ENCODE measurements around the gene CDK14.

DNA sequence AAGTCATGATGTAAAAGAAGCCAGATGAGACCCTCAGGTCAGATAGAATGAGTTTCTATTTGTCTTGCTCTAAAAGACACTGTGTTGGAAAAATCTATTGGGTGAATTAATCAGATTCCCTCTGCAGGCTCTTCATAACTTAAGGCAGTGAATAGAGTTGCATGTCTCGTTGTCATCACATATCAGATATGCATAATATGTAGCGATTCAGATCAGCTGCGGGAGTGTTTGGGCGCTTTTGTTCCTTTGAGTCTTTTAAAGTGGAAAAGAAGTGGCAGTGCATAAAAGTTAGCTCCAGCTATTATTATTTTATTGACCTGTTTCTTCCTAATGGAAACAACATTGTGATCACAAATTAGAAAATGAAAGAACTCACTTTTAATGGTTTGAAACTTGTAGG lies 84.4 kb downstream of the CDK14 start:
- TF ChIP-seq EZH2 (IDR thresholded peaks at IDR 0.05) (no peak), EZH2phosphoT487 (IDR thresholded peaks at IDR 0.05) (no peak)
- TF ChIP-seq, protein P1, sequence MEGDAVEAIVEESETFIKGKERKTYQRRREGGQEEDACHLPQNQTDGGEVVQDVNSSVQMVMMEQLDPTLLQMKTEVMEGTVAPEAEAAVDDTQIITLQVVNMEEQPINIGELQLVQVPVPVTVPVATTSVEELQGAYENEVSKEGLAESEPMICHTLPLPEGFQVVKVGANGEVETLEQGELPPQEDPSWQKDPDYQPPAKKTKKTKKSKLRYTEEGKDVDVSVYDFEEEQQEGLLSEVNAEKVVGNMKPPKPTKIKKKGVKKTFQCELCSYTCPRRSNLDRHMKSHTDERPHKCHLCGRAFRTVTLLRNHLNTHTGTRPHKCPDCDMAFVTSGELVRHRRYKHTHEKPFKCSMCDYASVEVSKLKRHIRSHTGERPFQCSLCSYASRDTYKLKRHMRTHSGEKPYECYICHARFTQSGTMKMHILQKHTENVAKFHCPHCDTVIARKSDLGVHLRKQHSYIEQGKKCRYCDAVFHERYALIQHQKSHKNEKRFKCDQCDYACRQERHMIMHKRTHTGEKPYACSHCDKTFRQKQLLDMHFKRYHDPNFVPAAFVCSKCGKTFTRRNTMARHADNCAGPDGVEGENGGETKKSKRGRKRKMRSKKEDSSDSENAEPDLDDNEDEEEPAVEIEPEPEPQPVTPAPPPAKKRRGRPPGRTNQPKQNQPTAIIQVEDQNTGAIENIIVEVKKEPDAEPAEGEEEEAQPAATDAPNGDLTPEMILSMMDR (IDR thresholded peaks at IDR 0.05), result no peak
